Spinal cord (tissue), 4 donors: ENCODE results near the gene INTS6L. TPM values are rescaled to one million over a fixed set of nuclear protein-coding genes. Genes with fewer than 3 reads are reported as not detected.

Experiments used
- polyA plus RNA-seq, 2 donors: library from polyadenylated mRNA; unstranded; fragments of 120-200 nt; gene quantifications; one replicate each; pipeline ENCODE4 v1.2.1, GENCODE V29; 2013; ENCODE audit not compliant: insufficient read length in 2 of 2
- total RNA-seq, 2 donors: library from RNA; depleted of rRNA in 1 of 2; stranded (reverse); fragments of 120-200 nt in 1 of 2; fragments of >200 nt in 1 of 2; gene quantifications; one replicate each; pipeline versions ENCODE4 v1.2.3 to v1.2.4, GENCODE V29; 2013 to 2014

The INTS6L gene
- total and polyA plus RNA-seq, 4 donors, result 19.5 to 25.1 (median 22.8) TPM

Other genes with a start within 250 kb of the INTS6L start
- gene ETDC, start 211.2 kb upstream of the INTS6L start, total RNA-seq, result not detected
- not detected for gene ETDC, start 211.2 kb upstream of the INTS6L start, polyA plus RNA-seq
- 10 to 100 TPM; 13.6 to 14.8 TPM for gene ZNF75D, start 176.6 kb upstream of the INTS6L start, total RNA-seq
- gene ZNF75D, start 176.6 kb upstream of the INTS6L start, polyA plus RNA-seq, result 10 to 100 TPM; 11.9 TPM
- gene ZNF449, start 175.9 kb upstream of the INTS6L start, total RNA-seq, result 10 to 100 TPM; 17.0 to 19.1 TPM
- gene ZNF449, start 175.9 kb upstream of the INTS6L start, polyA plus RNA-seq, result 10 to 100 TPM in 1 of 2 donors, 1 to 10 TPM in 1; 9.2 to 11.6 TPM
- 10 to 100 TPM; 11.0 to 14.4 TPM for gene SMIM10L2A, start 98.7 kb upstream of the INTS6L start, total RNA-seq
- gene SMIM10L2A, start 98.7 kb upstream of the INTS6L start, polyA plus RNA-seq, result 10 to 100 TPM; 41.6 to 47.0 TPM
- not detected for gene CT45A1, start 193.0 kb downstream of the INTS6L start, total RNA-seq
- gene CT45A1, start 193.0 kb downstream of the INTS6L start, polyA plus RNA-seq, result not detected
- gene CT45A3, start 247.5 kb downstream of the INTS6L start, total RNA-seq, result under 1 TPM in 1 of 2 donors, not detected in 1; 0.33 TPM
- not detected for gene CT45A3, start 247.5 kb downstream of the INTS6L start, polyA plus RNA-seq